RKO (cell line): Measurements from ENCODE around the gene TTLL13.
"Not testable (repeated sequence)": the region's sequence is repeated elsewhere in the genome, so short reads cannot be mapped to it uniquely, and the experiment has no call there.

ENCODE experiments used
- DNase-seq: peaks from one replicate; pipeline ENCODE4 v3.0.0-alpha.2; 2016; ENCODE audit warnings: low spot score

Gene TTLL13

GRCh38 chr15:90281637-90282036 is 32.3 kb downstream of the TTLL13 start:
- DNase-seq: not testable (repeated sequence)

GRCh38 chr15:90286678-90287077 is 37.3 kb downstream of the TTLL13 start:
- peak; percentile 53 for DNase-seq

GRCh38 chr15:90287101-90287500 is 37.7 kb downstream of the TTLL13 start:
- DNase-seq: no peak

- DNase-seq: no peak
Observed at GRCh38 chr15:90287946-90288345, 38.6 kb downstream of the TTLL13 start.

GRCh38 chr15:90291679-90292356 is 42.5 kb downstream of the TTLL13 start:
- peak; percentile 43 for DNase-seq

- DNase-seq: peak; percentile 51
Observed at GRCh38 chr15:90293040-90293810, 43.9 kb downstream of the TTLL13 start.

- no peak for DNase-seq
Observed at GRCh38 chr15:90294159-90294558, 44.8 kb downstream of the TTLL13 start.

- no peak for DNase-seq
Observed at GRCh38 chr15:90294601-90295269, 45.4 kb downstream of the TTLL13 start.

GRCh38 chr15:90295270-90295648 is 45.9 kb downstream of the TTLL13 start:
- no peak for DNase-seq

- DNase-seq: not testable (repeated sequence)
Observed at GRCh38 chr15:90296316-90296884, 47.0 kb downstream of the TTLL13 start.

- DNase-seq: no peak
Observed at GRCh38 chr15:90297021-90297420, 47.7 kb downstream of the TTLL13 start.

- no peak for DNase-seq
Observed at GRCh38 chr15:90300541-90300940, 51.2 kb downstream of the TTLL13 start.

GRCh38 chr15:90300988-90301706 is 51.8 kb downstream of the TTLL13 start:
- DNase-seq: peak; percentile 54

- DNase-seq: no peak
Observed at GRCh38 chr15:90301707-90302300, 52.4 kb downstream of the TTLL13 start.

- DNase-seq: not testable (repeated sequence)
Observed at GRCh38 chr15:90305355-90305754, 56.0 kb downstream of the TTLL13 start.

GRCh38 chr15:90305932-90306331 is 56.6 kb downstream of the TTLL13 start:
- DNase-seq: no peak

GRCh38 chr15:90306560-90306959 is 57.2 kb downstream of the TTLL13 start:
- DNase-seq: no peak

GRCh38 chr15:90307661-90308060 is 58.3 kb downstream of the TTLL13 start:
- no peak for DNase-seq

GRCh38 chr15:90309020-90309419 is 59.7 kb downstream of the TTLL13 start:
- no peak for DNase-seq
